HEK293 (cell line): ENCODE measurements around the gene KLHL7.

Experiments
- KLF7 ChIP-seq: fragments of 450-650 bp; formaldehyde crosslinking; IDR thresholded peaks from 2 replicates; pipeline ENCODE4 v1.5.1; 2016; ENCODE audit warnings: missing biosample characterization, missing genetic modification characterization, borderline replicate concordance
- TCF7L2 ChIP-seq: IDR thresholded peaks from 2 replicates; pipeline ENCODE4 v1.6.1; 2011; ENCODE audit warnings: low read depth, mild to moderate bottlenecking, inconsistent platforms, low read length, moderate library complexity, borderline replicate concordance
- ZIC2 ChIP-seq: fragments of 450-650 bp; formaldehyde crosslinking; IDR thresholded peaks from 2 replicates; pipeline ENCODE4 v1.5.1; 2016; ENCODE audit warnings: missing biosample characterization, missing genetic modification characterization
- ZNF138 ChIP-seq: fragments of 450-650 bp; formaldehyde crosslinking; IDR thresholded peaks from 2 replicates; pipeline ENCODE4 v1.5.1; 2016; ENCODE audit warnings: missing biosample characterization, missing genetic modification characterization, borderline replicate concordance
- ZNF248 ChIP-seq: fragments of 450-650 bp; formaldehyde crosslinking; IDR thresholded peaks from 2 replicates; pipeline ENCODE4 v1.5.1; 2017; ENCODE audit warnings: missing biosample characterization, missing genetic modification characterization
- TF ChIP-seq, protein P1 (sequence below): fragments of 450-650 bp; formaldehyde crosslinking; IDR thresholded peaks from 2 replicates; pipeline ENCODE4 v1.5.1; 2016; ENCODE audit warnings: missing biosample characterization, missing genetic modification characterization

GRCh38 chr7:23196306-23196705 lies 90.7 kb downstream of the KLHL7 start:
- TF ChIP-seq, protein P1, sequence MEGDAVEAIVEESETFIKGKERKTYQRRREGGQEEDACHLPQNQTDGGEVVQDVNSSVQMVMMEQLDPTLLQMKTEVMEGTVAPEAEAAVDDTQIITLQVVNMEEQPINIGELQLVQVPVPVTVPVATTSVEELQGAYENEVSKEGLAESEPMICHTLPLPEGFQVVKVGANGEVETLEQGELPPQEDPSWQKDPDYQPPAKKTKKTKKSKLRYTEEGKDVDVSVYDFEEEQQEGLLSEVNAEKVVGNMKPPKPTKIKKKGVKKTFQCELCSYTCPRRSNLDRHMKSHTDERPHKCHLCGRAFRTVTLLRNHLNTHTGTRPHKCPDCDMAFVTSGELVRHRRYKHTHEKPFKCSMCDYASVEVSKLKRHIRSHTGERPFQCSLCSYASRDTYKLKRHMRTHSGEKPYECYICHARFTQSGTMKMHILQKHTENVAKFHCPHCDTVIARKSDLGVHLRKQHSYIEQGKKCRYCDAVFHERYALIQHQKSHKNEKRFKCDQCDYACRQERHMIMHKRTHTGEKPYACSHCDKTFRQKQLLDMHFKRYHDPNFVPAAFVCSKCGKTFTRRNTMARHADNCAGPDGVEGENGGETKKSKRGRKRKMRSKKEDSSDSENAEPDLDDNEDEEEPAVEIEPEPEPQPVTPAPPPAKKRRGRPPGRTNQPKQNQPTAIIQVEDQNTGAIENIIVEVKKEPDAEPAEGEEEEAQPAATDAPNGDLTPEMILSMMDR: no peak
- TF ChIP-seq ZIC2 (tag by site-specific recombination) (no peak), KLF7 (tag by site-specific recombination) (no peak), TCF7L2 (no peak), ZNF248 (tag by site-specific recombination) (no peak), ZNF138 (no peak)
